IMR-90 (cell line): ENCODE measurements around the gene ZNF169. TPM values are rescaled to one million over a fixed set of nuclear protein-coding genes. Genes with fewer than 3 reads are reported as not detected.

Experiments
- ATAC-seq: fragments of 200-7000 bp; cut with Tn5 transposase; 2 replicates; pipeline ENCODE4 v1.9.1; 2020; ENCODE audit warnings: low read depth, mild to moderate bottlenecking, moderate library complexity
- BruUV-seq: library from RNA; stranded (reverse); fragments of 400-500 nt; replicated peaks from 2 replicates; lab custom pipeline; 2021; lab: Mats Ljungman, UMichigan
- CTCF ChIA-PET: fragments of 300-600 bp; formaldehyde crosslinking; extraction: SDS; loops from one replicate; lab custom pipeline; 2021; ENCODE audit warnings: antibody characterized with exemption; lab: Yijun Ruan, JAX
- POLR2A ChIA-PET: fragments of 300-600 bp; sonication (Branson Sonifier 250); formaldehyde crosslinking; loops from one replicate; lab custom pipeline; 2022; ENCODE audit warnings: antibody characterized with exemption; ENCODE audit not compliant: unreplicated experiment; lab: Charles Lee
- DNase-seq: peaks from one replicate; pipeline ENCODE4 v3.0.0; 2013
- H2AFZ ChIP-seq: replicated peaks from 2 replicates; pipeline ENCODE3; 2013; ENCODE audit warnings: low read length, mild to moderate bottlenecking; ENCODE audit not compliant: poor library complexity
- H2AK5ac ChIP-seq: 2 replicates; pipeline ENCODE4 v1.6.1; 2013; ENCODE audit warnings: low read depth, low read length, inconsistent platforms
- H2AK9ac ChIP-seq: replicated peaks from 2 replicates; pipeline ENCODE3; 2013; ENCODE audit warnings: mild to moderate bottlenecking, low read depth, low read length, moderate library complexity; ENCODE audit not compliant: poor library complexity
- H2BK120ac ChIP-seq: 2 replicates; pipeline ENCODE4 v1.6.1; 2013; ENCODE audit warnings: low read depth, low read length, inconsistent platforms
- H2BK15ac ChIP-seq: 3 replicates; pipeline ENCODE4 v1.6.1; 2013; ENCODE audit warnings: low read depth, low read length, inconsistent platforms
- H2BK20ac ChIP-seq: 2 replicates; pipeline ENCODE4 v1.6.1; 2013; ENCODE audit warnings: low read depth, mild to moderate bottlenecking, inconsistent platforms, low read length, moderate library complexity
- H2BK5ac ChIP-seq: 2 replicates; pipeline ENCODE4 v1.6.1; 2013; ENCODE audit warnings: mild to moderate bottlenecking, low read depth, low read length, inconsistent platforms; ENCODE audit not compliant: poor library complexity, severe bottlenecking
- H3K14ac ChIP-seq: replicated peaks from 2 replicates; pipeline ENCODE4 v1.6.1; 2013; ENCODE audit warnings: low read depth, low read length, inconsistent platforms
- H3K18ac ChIP-seq: 2 replicates; pipeline ENCODE4 v1.6.1; 2013; ENCODE audit warnings: low read depth, low read length, control low read depth
- H3K23ac ChIP-seq: 2 replicates; pipeline ENCODE4 v1.6.1; 2013; ENCODE audit warnings: low read depth, low read length, inconsistent platforms
- H3K27ac ChIP-seq: 2 replicates; pipeline ENCODE4 v1.5.1; 2013; ENCODE audit warnings: mild to moderate bottlenecking, control low read depth, low read length; ENCODE audit not compliant: insufficient read depth
- H3K27me3 ChIP-seq: 2 replicates; pipeline ENCODE4 v1.6.1; 2013; ENCODE audit warnings: low read length; ENCODE audit not compliant: control insufficient read depth, insufficient read depth
- H3K36me3 ChIP-seq: 2 replicates; pipeline ENCODE4 v1.6.1; 2013; ENCODE audit warnings: low read length, mixed read lengths; ENCODE audit not compliant: control insufficient read depth, insufficient read depth
- H3K4ac ChIP-seq: 2 replicates; pipeline ENCODE4 v1.6.1; 2013; ENCODE audit warnings: low read depth, low read length, inconsistent platforms
- H3K4me1 ChIP-seq: 2 replicates; pipeline ENCODE4 v1.6.1; 2013; ENCODE audit warnings: low read length, mixed read lengths; ENCODE audit not compliant: control insufficient read depth, insufficient read depth
- H3K4me2 ChIP-seq: 2 replicates; pipeline ENCODE4 v1.6.1; 2013; ENCODE audit warnings: low read depth, mild to moderate bottlenecking, control low read depth, low read length, moderate library complexity
- H3K4me3 ChIP-seq: 2 replicates; pipeline ENCODE4 v1.5.1; 2013; ENCODE audit warnings: low read depth, mild to moderate bottlenecking, control low read depth, low read length, moderate library complexity; ENCODE audit not compliant: insufficient read depth
- H3K56ac ChIP-seq: 2 replicates; pipeline ENCODE4 v1.6.1; 2013; ENCODE audit warnings: low read length, inconsistent platforms; ENCODE audit not compliant: insufficient read depth; ENCODE audit errors: extremely low read depth
- H3K79me1 ChIP-seq, 2 experiments: 2 replicates each; pipeline ENCODE4 v1.6.1; 2013; ENCODE audit warnings: low read length in 2 of 2, inconsistent platforms in 1 of 2, low read depth in 1 of 2
- H3K9ac ChIP-seq: 2 replicates; pipeline ENCODE4 v1.6.1; 2013; ENCODE audit warnings: low read depth, low read length, control low read depth
- H3K9me1 ChIP-seq: 2 replicates; pipeline ENCODE4 v1.6.1; 2013; ENCODE audit warnings: low read length, inconsistent platforms; ENCODE audit not compliant: insufficient read depth
- H3K9me3 ChIP-seq: 2 replicates; pipeline ENCODE4 v1.6.1; 2013; ENCODE audit warnings: low read length; ENCODE audit not compliant: control insufficient read depth, insufficient read depth
- H4K20me1 ChIP-seq: 2 replicates; pipeline ENCODE4 v1.6.1; 2013; ENCODE audit warnings: low read length, inconsistent platforms; ENCODE audit not compliant: insufficient read depth
- H4K5ac ChIP-seq: 2 replicates; pipeline ENCODE4 v1.6.1; 2013; ENCODE audit warnings: mild to moderate bottlenecking, low read depth, low read length, control low read depth
- H4K8ac ChIP-seq, 2 experiments: 2 replicates each; pipeline ENCODE4 v1.6.1; 2013; ENCODE audit warnings: low read depth in 2 of 2, low read length in 2 of 2, control low read depth in 1 of 2, inconsistent platforms in 1 of 2
- H4K91ac ChIP-seq: 2 replicates; pipeline ENCODE4 v1.6.1; 2013; ENCODE audit warnings: low read depth, low read length, inconsistent platforms; ENCODE audit not compliant: insufficient read depth
- CEBPB ChIP-seq: IDR thresholded peaks from 2 replicates; pipeline ENCODE4 v1.6.1; 2012; ENCODE audit warnings: low read depth, low read length, improper control_type of control experiment
- CTCF ChIP-seq: conservative IDR thresholded peaks from 2 replicates; pipeline ENCODE4 v1.5.1; 2012; ENCODE audit warnings: mild to moderate bottlenecking, low read depth, low read length, improper control_type of control experiment
- ELK1 ChIP-seq: fragments of 150-350 bp; IDR thresholded peaks from 2 replicates; pipeline ENCODE4 v1.6.1; 2016; ENCODE audit warnings: low read depth, mild to moderate bottlenecking, low read length, moderate library complexity, borderline replicate concordance
- FOS ChIP-seq: fragments of 150-350 bp; IDR thresholded peaks from 2 replicates; pipeline ENCODE4 v1.6.1; 2016; ENCODE audit warnings: low read depth, low read length
- MAFK ChIP-seq: IDR thresholded peaks from 2 replicates; pipeline ENCODE4 v1.6.1; 2012; ENCODE audit warnings: low read depth, low read length, improper control_type of control experiment
- MAZ ChIP-seq: IDR thresholded peaks from 2 replicates; pipeline ENCODE4 v1.6.1; 2012; ENCODE audit warnings: low read depth, mild to moderate bottlenecking, low read length, improper control_type of control experiment, moderate library complexity, borderline replicate concordance
- MXI1 ChIP-seq: IDR thresholded peaks from 2 replicates; pipeline ENCODE4 v1.6.1; 2012; ENCODE audit warnings: low read depth, mild to moderate bottlenecking, low read length, moderate library complexity, borderline replicate concordance
- NFE2L2 ChIP-seq: fragments of 150-350 bp; IDR thresholded peaks from 2 replicates; pipeline ENCODE4 v1.6.1; 2016; ENCODE audit warnings: low read depth, mild to moderate bottlenecking, low read length
- RAD21 ChIP-seq: IDR thresholded peaks from 2 replicates; pipeline ENCODE4 v1.6.1; 2012; ENCODE audit warnings: low read length, improper control_type of control experiment
- RCOR1 ChIP-seq: IDR thresholded peaks from 2 replicates; pipeline ENCODE4 v1.6.1; 2012; ENCODE audit warnings: mild to moderate bottlenecking, low read length, improper control_type of control experiment; ENCODE audit not compliant: insufficient replicate concordance
- RFX5 ChIP-seq: IDR thresholded peaks from 2 replicates; pipeline ENCODE4 v1.8.0; 2012; ENCODE audit warnings: low read depth, mild to moderate bottlenecking, low read length, moderate library complexity
- WGBS, 2 experiments: methylation state at CpG; one replicate each; pipeline versions ENCODE4 v1.1.5 to v1.1.7; 2013; ENCODE audit warnings: missing lambda C conversion rate in 2 of 2; ENCODE audit not compliant: insufficient read length in 1 of 2; ENCODE audit errors: extremely low coverage in 2 of 2; 5-methylcytosine and 5-hydroxymethylcytosine counted together
- dilution Hi-C: fragments of 300-500 bp; cut with HindIII; formaldehyde crosslinking; loops from one replicate; pipeline ENCODE4 v1.14.3; 2018; ENCODE audit warnings: low sequenced_read_pairs; ENCODE audit not compliant: unreplicated experiment
- in situ Hi-C: fragments of 300-500 bp; cut with MboI; formaldehyde crosslinking; loops from 3 replicates; pipeline ENCODE4 v1.14.3; 2019; ENCODE audit warnings: low sequenced_read_pairs, inconsistent platforms, mixed read lengths
- intact Hi-C: fragments of 100-400 bp; cut with micrococcal nuclease; formaldehyde crosslinking; loops from 2 replicates; pipeline ENCODE4 v1.10.0; 2022
- polyA plus RNA-seq, 3 experiments: library from polyadenylated mRNA; depleted of rRNA; stranded (reverse); fragments of >200 nt; gene quantifications; 2 replicates each; pipeline ENCODE4 v1.2.3, GENCODE V29; 2012; ENCODE audit warnings: low replicate concordance in 1 of 3
- total RNA-seq: library from RNA; depleted of rRNA; stranded (reverse); fragments of >200 nt; gene quantifications from 2 replicates; pipeline ENCODE4 v1.2.3, GENCODE V29; 2012

Gene ZNF169
- total and polyA plus RNA-seq, 2 of the 4 experiments (the other 2 are of a cell fraction): 2.7 to 3.2 TPM

- Histone ChIP-seq H4K5ac (no peak overlapping the region), H3K4me2 (no peak overlapping the region), H3K4me3 (no peak overlapping the region), H4K91ac (no peak overlapping the region), H4K8ac (no peak overlapping the region), H2BK5ac (no peak overlapping the region), H3K9me1 (peaks cover 5% of the 10 kb centered on the region), H2AFZ (no peak overlapping the region), H3K4ac (no peak overlapping the region), H3K79me1 (0 out of 4 replicates have a peak, but pooled peaks cover 0 to 4% of the 10 kb centered on the region in 2 experiments), H3K14ac (no peak overlapping the region), H4K20me1 (no peaks in the 10 kb centered on the region), H3K9me3 (no peaks in the 10 kb centered on the region), H3K4me1 (peaks cover 7% of the 10 kb centered on the region), H3K36me3 (peaks cover 2% of the 10 kb centered on the region; the same call in 1 of the 2 replicates), H2AK9ac (peak overlapping the region; percentile 20), H3K56ac (no peak overlapping the region), H2AK5ac (no peak overlapping the region), H3K27me3 (no peaks in the 10 kb centered on the region), H3K23ac (no peak overlapping the region), H3K27ac (no peak overlapping the region), H2BK120ac (no peak overlapping the region), H2BK15ac (no peak overlapping the region), H3K18ac (no peak overlapping the region), H3K9ac (no peak overlapping the region), H2BK20ac (no peak overlapping the region)
- ATAC-seq: no peak
- no peak for DNase-seq
- intact Hi-C loops: no loop called here
- ChIA-PET CTCF (interaction anchor here (0.6 kb wide), 1 partner anchor 380 kb away, joined by 3 read pairs; no protein-coding TSS in a partner anchor), POLR2A (no interaction called here)
- WGBS, 2 experiments: 71% methylated on average over 3 of the region's 7 CpGs; no CpG with 5 or more reads in 1 of the 2 experiments
- no peak for TF ChIP-seq CTCF
- no peak for TF ChIP-seq CEBPB
- no peak for TF ChIP-seq RFX5
- TF ChIP-seq RCOR1: no peak
- no peak for TF ChIP-seq MAFK
- TF ChIP-seq RAD21: no peak
- no peak for TF ChIP-seq ELK1
- TF ChIP-seq FOS: no peak
- no peak for TF ChIP-seq NFE2L2
- no peak for TF ChIP-seq MAZ
- TF ChIP-seq MXI1: no peak
- dilution Hi-C loops: no loop called here
- no TSS peak for BruUV-seq
- in situ Hi-C loops: no loop called here
Observed at GRCh38 chr9:94287877-94288513, 28.9 kb downstream of the ZNF169 start.
